ENCODE measurements around the gene SLX4IP.

DNA sequence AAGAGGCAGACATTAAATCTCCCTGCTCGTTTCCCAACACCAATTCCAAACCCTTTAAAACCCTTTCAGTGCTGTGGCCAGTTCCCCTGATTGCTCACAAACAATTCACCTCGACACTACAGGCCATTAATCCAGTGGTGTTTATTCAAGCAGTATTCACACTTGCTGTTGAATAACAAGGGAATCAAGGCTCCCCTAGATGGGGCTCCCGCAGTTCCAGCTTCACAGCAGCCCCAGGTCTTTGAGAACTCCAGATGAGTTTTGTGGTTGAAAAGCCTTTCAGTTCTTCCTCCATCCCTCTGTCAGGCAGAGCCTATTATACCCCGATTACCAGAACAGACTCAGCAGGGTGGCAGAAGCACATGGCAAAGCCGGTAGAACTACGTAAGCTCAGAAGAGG, 202.5 kb downstream of the SLX4IP start:
- TF ChIP-seq, protein P1, sequence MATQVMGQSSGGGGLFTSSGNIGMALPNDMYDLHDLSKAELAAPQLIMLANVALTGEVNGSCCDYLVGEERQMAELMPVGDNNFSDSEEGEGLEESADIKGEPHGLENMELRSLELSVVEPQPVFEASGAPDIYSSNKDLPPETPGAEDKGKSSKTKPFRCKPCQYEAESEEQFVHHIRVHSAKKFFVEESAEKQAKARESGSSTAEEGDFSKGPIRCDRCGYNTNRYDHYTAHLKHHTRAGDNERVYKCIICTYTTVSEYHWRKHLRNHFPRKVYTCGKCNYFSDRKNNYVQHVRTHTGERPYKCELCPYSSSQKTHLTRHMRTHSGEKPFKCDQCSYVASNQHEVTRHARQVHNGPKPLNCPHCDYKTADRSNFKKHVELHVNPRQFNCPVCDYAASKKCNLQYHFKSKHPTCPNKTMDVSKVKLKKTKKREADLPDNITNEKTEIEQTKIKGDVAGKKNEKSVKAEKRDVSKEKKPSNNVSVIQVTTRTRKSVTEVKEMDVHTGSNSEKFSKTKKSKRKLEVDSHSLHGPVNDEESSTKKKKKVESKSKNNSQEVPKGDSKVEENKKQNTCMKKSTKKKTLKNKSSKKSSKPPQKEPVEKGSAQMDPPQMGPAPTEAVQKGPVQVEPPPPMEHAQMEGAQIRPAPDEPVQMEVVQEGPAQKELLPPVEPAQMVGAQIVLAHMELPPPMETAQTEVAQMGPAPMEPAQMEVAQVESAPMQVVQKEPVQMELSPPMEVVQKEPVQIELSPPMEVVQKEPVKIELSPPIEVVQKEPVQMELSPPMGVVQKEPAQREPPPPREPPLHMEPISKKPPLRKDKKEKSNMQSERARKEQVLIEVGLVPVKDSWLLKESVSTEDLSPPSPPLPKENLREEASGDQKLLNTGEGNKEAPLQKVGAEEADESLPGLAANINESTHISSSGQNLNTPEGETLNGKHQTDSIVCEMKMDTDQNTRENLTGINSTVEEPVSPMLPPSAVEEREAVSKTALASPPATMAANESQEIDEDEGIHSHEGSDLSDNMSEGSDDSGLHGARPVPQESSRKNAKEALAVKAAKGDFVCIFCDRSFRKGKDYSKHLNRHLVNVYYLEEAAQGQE (IDR thresholded peaks at IDR 0.05) = no peak
- no peak for TF ChIP-seq MAX (IDR thresholded peaks at IDR 0.05)
- no peak for TF ChIP-seq ATOH8 (CRISPR knock-in tag; IDR thresholded peaks at IDR 0.05; ENCODE audit: low read depth)
